Liver (tissue), 9 donors: ENCODE data around the gene AP5Z1. TPM values are rescaled to one million over a fixed set of nuclear protein-coding genes. Genes with fewer than 3 reads are reported as not detected.

Experiments used
- DNase-seq: peaks from one replicate; pipeline ENCODE4 v3.0.0-alpha.2; 2017; ENCODE audit warnings: low spot score
- H3K27ac ChIP-seq, 2 donors: one replicate each; pipeline ENCODE4 v1.7.0; 2013; ENCODE audit warnings: inconsistent platforms in 2 of 2, low read length in 2 of 2, control low read depth in 1 of 2, low read depth in 1 of 2, mild to moderate bottlenecking in 1 of 2
- H3K27me3 ChIP-seq, 4 donors: one replicate each; pipeline versions ENCODE4 v1.6.1 to v1.7.0; 2013; ENCODE audit warnings: low read length in 3 of 4, inconsistent platforms in 1 of 4, mild to moderate bottlenecking in 1 of 4, moderate library complexity in 1 of 4; ENCODE audit not compliant: control insufficient read depth in 4 of 4, insufficient read depth in 4 of 4
- H3K36me3 ChIP-seq, 4 donors: one replicate each; pipeline versions ENCODE4 v1.6.1 to v1.7.0; 2013; ENCODE audit warnings: low read length in 3 of 4, mild to moderate bottlenecking in 3 of 4, low read depth in 1 of 4, moderate library complexity in 1 of 4; ENCODE audit not compliant: control insufficient read depth in 4 of 4, insufficient read depth in 3 of 4
- H3K4me1 ChIP-seq, 4 donors: one replicate each; pipeline versions ENCODE4 v1.6.1 to v1.7.0; 2013; ENCODE audit warnings: low read length in 3 of 4, mild to moderate bottlenecking in 3 of 4, moderate library complexity in 1 of 4; ENCODE audit not compliant: control insufficient read depth in 4 of 4, insufficient read depth in 4 of 4
- H3K4me3 ChIP-seq, 3 donors: one replicate each; pipeline versions ENCODE4 v1.6.1 to v1.7.0; 2013; ENCODE audit warnings: low read length in 3 of 3, control low read depth in 1 of 3, low read depth in 1 of 3, mild to moderate bottlenecking in 1 of 3
- H3K9ac ChIP-seq, 2 donors: one replicate each; pipeline ENCODE4 v1.7.0; 2013; ENCODE audit warnings: low read length in 2 of 2, mild to moderate bottlenecking in 2 of 2, moderate library complexity in 2 of 2, control low read depth in 1 of 2, low read depth in 1 of 2
- H3K9me3 ChIP-seq, 4 donors: one replicate each; pipeline versions ENCODE4 v1.6.1 to v1.7.0; 2013; ENCODE audit warnings: low read length in 3 of 4; ENCODE audit not compliant: control insufficient read depth in 4 of 4
- ATF3 ChIP-seq: IDR thresholded peaks from 2 replicates; pipeline ENCODE4 v1.6.1; 2016; ENCODE audit warnings: antibody characterized with exemption
- FOXA1 ChIP-seq: IDR thresholded peaks from 2 replicates; pipeline ENCODE4 v1.6.1; 2016; ENCODE audit warnings: antibody characterized with exemption
- FOXA2 ChIP-seq: IDR thresholded peaks from 2 replicates; pipeline ENCODE4 v1.6.1; 2016; ENCODE audit warnings: antibody characterized with exemption
- GABPA ChIP-seq, 2 donors: IDR thresholded peaks in 1 of 2; conservative IDR thresholded peaks in 1 of 2; 2 replicates each; pipeline ENCODE4 v1.6.1; 2016; ENCODE audit warnings: antibody characterized with exemption in 2 of 2, mild to moderate bottlenecking in 1 of 2, moderate library complexity in 1 of 2
- HNF4G ChIP-seq: IDR thresholded peaks from 2 replicates; pipeline ENCODE4 v1.6.1; 2016; ENCODE audit warnings: antibody characterized with exemption
- JUND ChIP-seq, 2 donors: IDR thresholded peaks; 2 replicates each; pipeline ENCODE4 v1.6.1; 2016; ENCODE audit warnings: antibody characterized with exemption in 2 of 2
- NR2F2 ChIP-seq: IDR thresholded peaks from 2 replicates; pipeline ENCODE4 v1.6.1; 2016; ENCODE audit warnings: antibody characterized with exemption
- RAD21 ChIP-seq, 2 donors: IDR thresholded peaks; 2 replicates each; pipeline ENCODE4 v1.6.1; 2016; ENCODE audit warnings: antibody characterized with exemption in 2 of 2, mild to moderate bottlenecking in 2 of 2
- REST ChIP-seq: IDR thresholded peaks from 2 replicates; pipeline ENCODE4 v1.6.1; 2016; ENCODE audit warnings: antibody characterized with exemption, mild to moderate bottlenecking
- RXRA ChIP-seq, 2 donors: IDR thresholded peaks; 2 replicates each; pipeline ENCODE4 v1.6.1; 2017 to 2018; ENCODE audit warnings: antibody characterized with exemption in 2 of 2, mild to moderate bottlenecking in 1 of 2
- SP1 ChIP-seq: IDR thresholded peaks from 2 replicates; pipeline ENCODE4 v1.6.1; 2018; ENCODE audit warnings: antibody characterized with exemption, mild to moderate bottlenecking
- YY1 ChIP-seq: IDR thresholded peaks from 2 replicates; pipeline ENCODE4 v1.6.1; 2016; ENCODE audit warnings: antibody characterized with exemption, mild to moderate bottlenecking
- WGBS: extraction: QIAGEN DNeasy Blood & Tissue Kit; methylation state at CpG from one replicate; pipeline ENCODE4 v1.1.7; 2013; 5-methylcytosine and 5-hydroxymethylcytosine counted together
- polyA plus RNA-seq, 2 donors: library from polyadenylated mRNA; stranded (reverse) in 1 of 2; unstranded in 1 of 2; fragments of 200-250 nt in 1 of 2; fragments of >200 nt in 1 of 2; fragmentation: Nextera tagmentation in 1 of 2; extraction: Ambion mirVana in 1 of 2; gene quantifications; one replicate each; pipeline versions ENCODE4 v1.2.1 to v1.2.3, GENCODE V29; 2013 to 2015
- total RNA-seq, 2 donors: library from RNA; depleted of rRNA; stranded (reverse); fragments of >200 nt; gene quantifications; one replicate each; pipeline ENCODE4 v1.2.3, GENCODE V29; 2014
- TF ChIP-seq, protein P1 (sequence below): IDR thresholded peaks from 2 replicates; pipeline ENCODE4 v1.6.1; 2016; ENCODE audit warnings: antibody characterized with exemption
- TF ChIP-seq, protein P2 (sequence below): fragments of 150-350 bp; IDR thresholded peaks from 2 replicates; pipeline ENCODE4 v1.5.1; 2017; ENCODE audit warnings: improper control_type of control experiment, low read depth, low read length; ENCODE audit not compliant: missing input control
- TF ChIP-seq, protein P3 (sequence below): IDR thresholded peaks from 2 replicates; pipeline ENCODE4 v1.6.1; 2016; ENCODE audit warnings: antibody characterized with exemption
- donor health status: healthy.
- donor health status: healthy.
- donor health status: healthy.
- donor health status: healthy.
- donor health status: healthy.

Gene AP5Z1
- total and polyA plus RNA-seq, 4 donors: 10.2 to 16.0 (median 14.2) TPM

GRCh38 chr7:4790078-4790465 lies 14.6 kb downstream of the AP5Z1 start:
- peaks cover 17 to 66% (median 26%) of the 10 kb centered on the region in 4 donors for H3K36me3 ChIP-seq
- H3K9ac ChIP-seq: no peak overlapping the region
- no peak overlapping the region for H3K4me3 ChIP-seq
- no peak for DNase-seq
- no peaks in the 10 kb centered on the region for H3K9me3 ChIP-seq
- peaks cover 0 to 3% (median 0%) of the 10 kb centered on the region in 4 donors for H3K4me1 ChIP-seq
- WGBS: 90% methylated on average over 9 of the region's 9 CpGs
- no peaks in the 10 kb centered on the region for H3K27me3 ChIP-seq
- TF ChIP-seq JUND (IDR thresholded peaks at IDR 0.05) (no peak), FOXA2 (no peak), SP1 (no peak), YY1 (no peak), NR2F2 (no peak), RXRA (IDR thresholded peaks at IDR 0.05) (no peak), ATF3 (no peak)
- TF ChIP-seq, protein P1, sequence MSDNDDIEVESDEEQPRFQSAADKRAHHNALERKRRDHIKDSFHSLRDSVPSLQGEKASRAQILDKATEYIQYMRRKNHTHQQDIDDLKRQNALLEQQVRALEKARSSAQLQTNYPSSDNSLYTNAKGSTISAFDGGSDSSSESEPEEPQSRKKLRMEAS: no peak
- TF ChIP-seq, protein P2, sequence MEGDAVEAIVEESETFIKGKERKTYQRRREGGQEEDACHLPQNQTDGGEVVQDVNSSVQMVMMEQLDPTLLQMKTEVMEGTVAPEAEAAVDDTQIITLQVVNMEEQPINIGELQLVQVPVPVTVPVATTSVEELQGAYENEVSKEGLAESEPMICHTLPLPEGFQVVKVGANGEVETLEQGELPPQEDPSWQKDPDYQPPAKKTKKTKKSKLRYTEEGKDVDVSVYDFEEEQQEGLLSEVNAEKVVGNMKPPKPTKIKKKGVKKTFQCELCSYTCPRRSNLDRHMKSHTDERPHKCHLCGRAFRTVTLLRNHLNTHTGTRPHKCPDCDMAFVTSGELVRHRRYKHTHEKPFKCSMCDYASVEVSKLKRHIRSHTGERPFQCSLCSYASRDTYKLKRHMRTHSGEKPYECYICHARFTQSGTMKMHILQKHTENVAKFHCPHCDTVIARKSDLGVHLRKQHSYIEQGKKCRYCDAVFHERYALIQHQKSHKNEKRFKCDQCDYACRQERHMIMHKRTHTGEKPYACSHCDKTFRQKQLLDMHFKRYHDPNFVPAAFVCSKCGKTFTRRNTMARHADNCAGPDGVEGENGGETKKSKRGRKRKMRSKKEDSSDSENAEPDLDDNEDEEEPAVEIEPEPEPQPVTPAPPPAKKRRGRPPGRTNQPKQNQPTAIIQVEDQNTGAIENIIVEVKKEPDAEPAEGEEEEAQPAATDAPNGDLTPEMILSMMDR: no peak
- TF ChIP-seq, protein P3, sequence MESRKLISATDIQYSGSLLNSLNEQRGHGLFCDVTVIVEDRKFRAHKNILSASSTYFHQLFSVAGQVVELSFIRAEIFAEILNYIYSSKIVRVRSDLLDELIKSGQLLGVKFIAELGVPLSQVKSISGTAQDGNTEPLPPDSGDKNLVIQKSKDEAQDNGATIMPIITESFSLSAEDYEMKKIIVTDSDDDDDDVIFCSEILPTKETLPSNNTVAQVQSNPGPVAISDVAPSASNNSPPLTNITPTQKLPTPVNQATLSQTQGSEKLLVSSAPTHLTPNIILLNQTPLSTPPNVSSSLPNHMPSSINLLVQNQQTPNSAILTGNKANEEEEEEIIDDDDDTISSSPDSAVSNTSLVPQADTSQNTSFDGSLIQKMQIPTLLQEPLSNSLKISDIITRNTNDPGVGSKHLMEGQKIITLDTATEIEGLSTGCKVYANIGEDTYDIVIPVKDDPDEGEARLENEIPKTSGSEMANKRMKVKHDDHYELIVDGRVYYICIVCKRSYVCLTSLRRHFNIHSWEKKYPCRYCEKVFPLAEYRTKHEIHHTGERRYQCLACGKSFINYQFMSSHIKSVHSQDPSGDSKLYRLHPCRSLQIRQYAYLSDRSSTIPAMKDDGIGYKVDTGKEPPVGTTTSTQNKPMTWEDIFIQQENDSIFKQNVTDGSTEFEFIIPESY: no peak
- H3K27ac ChIP-seq: no peak overlapping the region

GRCh38 chr7:4790516-4790991 lies 15.1 kb downstream of the AP5Z1 start:
- Histone ChIP-seq H3K9me3 (no peaks in the 10 kb centered on the region), H3K4me3 (no peak overlapping the region), H3K36me3 (peaks cover 15 to 61% (median 26%) of the 10 kb centered on the region in 4 donors), H3K4me1 (peaks cover 0 to 3% (median 0%) of the 10 kb centered on the region in 4 donors), H3K9ac (no peak overlapping the region), H3K27ac (no peak overlapping the region), H3K27me3 (no peaks in the 10 kb centered on the region)
- WGBS: 95% methylated on average over 24 of the region's 24 CpGs
- no peak for DNase-seq
- TF ChIP-seq RAD21 (IDR thresholded peaks at IDR 0.05) (no peak), FOXA2 (no peak), HNF4G (no peak), JUND (IDR thresholded peaks at IDR 0.05) (no peak), NR2F2 (no peak), REST (no peak), RXRA (IDR thresholded peaks at IDR 0.05) (no peak), FOXA1 (no peak), SP1 (no peak), ATF3 (no peak), GABPA (IDR thresholded peaks at IDR 0.05 in 1 of 2, conservative IDR thresholded peaks at IDR 0.05 in 1 of 2) (no peak)
- TF ChIP-seq, protein P3: no peak
- TF ChIP-seq, protein P2: no peak
